Measurements from ENCODE around the gene HES3.

The HES3 gene

DNA sequence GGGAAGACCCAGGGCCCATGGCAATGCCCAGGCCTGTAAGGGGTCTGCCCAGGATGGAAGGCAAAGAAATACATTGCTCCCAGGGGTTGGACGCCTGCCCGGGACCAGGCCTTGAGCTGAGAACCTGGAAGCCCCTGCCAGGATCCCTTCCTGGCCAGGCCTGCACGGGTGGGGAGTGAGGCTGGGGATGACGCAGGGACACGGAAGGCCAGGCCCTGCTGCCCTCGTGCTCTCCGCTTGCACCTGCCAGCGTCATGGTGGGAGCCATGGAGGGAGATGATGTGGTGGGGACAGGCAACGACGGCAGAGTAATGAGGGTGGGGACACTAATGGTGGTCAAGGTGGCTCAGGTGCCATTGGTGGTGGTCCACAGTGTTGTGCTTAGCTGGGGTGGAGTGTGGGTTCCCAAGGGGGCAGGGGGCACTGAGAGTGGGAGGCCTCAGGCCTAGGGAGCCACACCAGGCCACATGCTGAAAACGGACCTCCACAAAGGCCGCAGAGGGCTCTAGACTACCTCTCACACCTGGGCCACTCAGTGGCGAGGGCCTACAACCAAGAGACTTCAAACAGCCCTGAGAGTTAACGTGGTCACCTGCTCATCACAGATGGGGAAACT is 4.3 kb downstream of the HES3 start:
- Histone ChIP-seq H3K4me3 (replicated peaks; ENCODE audit: insufficient read depth, low read length) (no peak overlapping the region), H3K27me3 (ENCODE audit: insufficient read depth, poor library complexity, severe bottlenecking) (peaks cover 39% of the 10 kb centered on the region), H3K27ac (replicated peaks) (no peak overlapping the region)
- DNase-seq (ENCODE audit: low read depth in 1 of 2, low spot score in 1 of 2), result no peak
- TF ChIP-seq, protein P1, sequence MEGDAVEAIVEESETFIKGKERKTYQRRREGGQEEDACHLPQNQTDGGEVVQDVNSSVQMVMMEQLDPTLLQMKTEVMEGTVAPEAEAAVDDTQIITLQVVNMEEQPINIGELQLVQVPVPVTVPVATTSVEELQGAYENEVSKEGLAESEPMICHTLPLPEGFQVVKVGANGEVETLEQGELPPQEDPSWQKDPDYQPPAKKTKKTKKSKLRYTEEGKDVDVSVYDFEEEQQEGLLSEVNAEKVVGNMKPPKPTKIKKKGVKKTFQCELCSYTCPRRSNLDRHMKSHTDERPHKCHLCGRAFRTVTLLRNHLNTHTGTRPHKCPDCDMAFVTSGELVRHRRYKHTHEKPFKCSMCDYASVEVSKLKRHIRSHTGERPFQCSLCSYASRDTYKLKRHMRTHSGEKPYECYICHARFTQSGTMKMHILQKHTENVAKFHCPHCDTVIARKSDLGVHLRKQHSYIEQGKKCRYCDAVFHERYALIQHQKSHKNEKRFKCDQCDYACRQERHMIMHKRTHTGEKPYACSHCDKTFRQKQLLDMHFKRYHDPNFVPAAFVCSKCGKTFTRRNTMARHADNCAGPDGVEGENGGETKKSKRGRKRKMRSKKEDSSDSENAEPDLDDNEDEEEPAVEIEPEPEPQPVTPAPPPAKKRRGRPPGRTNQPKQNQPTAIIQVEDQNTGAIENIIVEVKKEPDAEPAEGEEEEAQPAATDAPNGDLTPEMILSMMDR (IDR thresholded peaks at IDR 0.05; ENCODE audit: insufficient read depth, low read length), result no peak
- TF ChIP-seq, protein P2, sequence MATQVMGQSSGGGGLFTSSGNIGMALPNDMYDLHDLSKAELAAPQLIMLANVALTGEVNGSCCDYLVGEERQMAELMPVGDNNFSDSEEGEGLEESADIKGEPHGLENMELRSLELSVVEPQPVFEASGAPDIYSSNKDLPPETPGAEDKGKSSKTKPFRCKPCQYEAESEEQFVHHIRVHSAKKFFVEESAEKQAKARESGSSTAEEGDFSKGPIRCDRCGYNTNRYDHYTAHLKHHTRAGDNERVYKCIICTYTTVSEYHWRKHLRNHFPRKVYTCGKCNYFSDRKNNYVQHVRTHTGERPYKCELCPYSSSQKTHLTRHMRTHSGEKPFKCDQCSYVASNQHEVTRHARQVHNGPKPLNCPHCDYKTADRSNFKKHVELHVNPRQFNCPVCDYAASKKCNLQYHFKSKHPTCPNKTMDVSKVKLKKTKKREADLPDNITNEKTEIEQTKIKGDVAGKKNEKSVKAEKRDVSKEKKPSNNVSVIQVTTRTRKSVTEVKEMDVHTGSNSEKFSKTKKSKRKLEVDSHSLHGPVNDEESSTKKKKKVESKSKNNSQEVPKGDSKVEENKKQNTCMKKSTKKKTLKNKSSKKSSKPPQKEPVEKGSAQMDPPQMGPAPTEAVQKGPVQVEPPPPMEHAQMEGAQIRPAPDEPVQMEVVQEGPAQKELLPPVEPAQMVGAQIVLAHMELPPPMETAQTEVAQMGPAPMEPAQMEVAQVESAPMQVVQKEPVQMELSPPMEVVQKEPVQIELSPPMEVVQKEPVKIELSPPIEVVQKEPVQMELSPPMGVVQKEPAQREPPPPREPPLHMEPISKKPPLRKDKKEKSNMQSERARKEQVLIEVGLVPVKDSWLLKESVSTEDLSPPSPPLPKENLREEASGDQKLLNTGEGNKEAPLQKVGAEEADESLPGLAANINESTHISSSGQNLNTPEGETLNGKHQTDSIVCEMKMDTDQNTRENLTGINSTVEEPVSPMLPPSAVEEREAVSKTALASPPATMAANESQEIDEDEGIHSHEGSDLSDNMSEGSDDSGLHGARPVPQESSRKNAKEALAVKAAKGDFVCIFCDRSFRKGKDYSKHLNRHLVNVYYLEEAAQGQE (IDR thresholded peaks at IDR 0.05; ENCODE audit: insufficient replicate concordance, low read depth), result no peak
- TF ChIP-seq SPI1 (IDR thresholded peaks at IDR 0.05; ENCODE audit: borderline replicate concordance, low read depth) (no peak), POLR2AphosphoS5 (IDR thresholded peaks at IDR 0.05; ENCODE audit: low read depth) (no peak), GABPA (IDR thresholded peaks at IDR 0.05; ENCODE audit: low read depth) (no peak)

DNA sequence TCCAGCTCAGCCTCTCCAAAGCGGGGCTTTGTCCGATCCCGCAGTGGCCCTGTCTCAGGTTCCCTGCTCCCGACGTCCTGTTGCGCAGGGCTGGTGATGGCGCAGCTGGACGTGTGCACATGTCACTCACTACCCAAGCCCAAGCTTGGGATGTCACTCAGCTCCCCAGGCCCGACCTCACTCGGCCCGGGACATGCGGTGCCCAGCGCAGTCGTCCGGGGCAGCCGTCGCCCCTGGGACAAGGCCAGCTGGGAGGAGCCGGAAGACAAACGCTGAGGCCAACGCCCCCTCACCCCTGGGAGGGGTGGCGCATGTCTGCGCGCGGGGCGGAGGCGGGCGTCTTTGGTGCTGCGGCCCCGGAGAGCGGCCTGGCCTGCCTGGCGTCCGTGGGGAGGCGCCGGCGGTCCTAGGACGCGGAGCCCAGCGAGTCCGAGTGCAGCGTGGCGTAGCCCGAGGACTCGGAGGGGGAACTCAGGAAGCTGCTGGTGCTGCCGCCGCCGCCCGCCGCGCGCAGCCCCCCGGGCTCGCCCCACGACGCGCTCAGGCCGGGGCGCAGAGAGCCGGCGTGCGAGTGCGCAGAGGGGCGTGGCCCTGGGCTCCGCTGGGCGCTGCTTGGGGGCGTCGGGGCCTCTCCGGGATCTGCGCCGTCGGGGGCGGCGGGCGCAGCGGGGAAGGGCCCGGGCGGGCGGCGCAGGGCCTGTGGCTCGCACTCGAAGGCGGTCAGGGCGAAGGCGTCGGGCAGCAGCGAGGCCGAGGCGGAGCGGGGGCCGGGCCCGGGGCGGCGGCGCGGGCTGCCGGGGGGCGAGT is 5.2 kb downstream of the HES3 start:
- TF ChIP-seq, protein P1 (IDR thresholded peaks at IDR 0.05; ENCODE audit: insufficient read depth, low read length), result no peak
- TF ChIP-seq GABPA (IDR thresholded peaks at IDR 0.05; ENCODE audit: low read depth) (no peak), SPI1 (IDR thresholded peaks at IDR 0.05; ENCODE audit: borderline replicate concordance, low read depth) (no peak), POLR2AphosphoS5 (IDR thresholded peaks at IDR 0.05; ENCODE audit: low read depth) (no peak)
- TF ChIP-seq, protein P2 (IDR thresholded peaks at IDR 0.05; ENCODE audit: insufficient replicate concordance, low read depth), result no peak
- H3K27me3 ChIP-seq (ENCODE audit: insufficient read depth, poor library complexity, severe bottlenecking), result peaks cover 31% of the 10 kb centered on the region
- no peak for DNase-seq (ENCODE audit: low read depth in 1 of 2, low spot score in 1 of 2)

DNA sequence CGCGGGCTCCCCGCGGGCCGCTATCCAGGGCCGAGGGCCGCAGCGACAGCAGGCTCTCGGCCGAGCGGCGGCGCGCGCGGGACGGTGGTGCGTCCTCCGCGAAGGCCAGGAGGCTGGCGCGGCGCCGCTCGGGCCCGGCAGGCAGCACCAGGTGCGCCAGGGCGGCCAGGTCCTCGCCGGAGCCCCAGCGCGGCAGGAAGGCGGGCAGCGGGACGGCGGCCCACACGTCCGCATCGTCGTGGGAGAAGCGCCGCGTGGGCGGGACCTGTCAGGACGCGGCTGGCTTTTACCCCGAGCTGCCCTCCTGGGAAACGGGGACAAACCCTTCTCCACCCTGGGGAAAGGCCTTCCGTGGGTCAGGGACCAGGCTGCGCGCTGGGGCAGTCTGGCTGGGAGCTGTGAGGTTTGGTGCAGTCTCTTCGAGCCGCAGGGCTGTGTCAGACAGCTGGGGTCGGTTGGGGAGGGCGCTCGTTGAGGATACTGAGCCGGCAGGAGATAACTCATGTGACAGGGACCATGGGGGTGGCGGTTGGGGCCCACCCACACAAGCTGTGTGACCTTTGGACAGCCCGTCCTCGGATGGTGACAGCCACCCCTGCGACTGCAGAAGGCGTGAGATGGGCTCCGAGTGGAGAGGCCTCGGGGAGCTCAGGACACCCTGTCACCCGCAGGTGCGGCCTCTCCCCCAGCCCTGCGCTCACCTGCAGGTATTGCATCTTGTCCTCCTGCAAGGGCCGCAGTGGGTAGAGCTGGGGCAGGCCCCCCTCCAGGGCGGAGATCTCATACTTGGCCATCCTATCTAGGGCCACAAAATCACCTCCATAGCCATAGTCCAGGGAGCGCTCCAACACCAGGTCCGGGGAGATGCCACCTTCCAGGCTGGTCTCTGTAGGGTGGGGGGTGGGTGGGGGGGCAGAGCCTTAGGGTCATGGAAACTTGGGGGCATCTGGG is 6.0 kb downstream of the HES3 start:
- Histone ChIP-seq H3K27me3 (ENCODE audit: insufficient read depth, poor library complexity, severe bottlenecking) (peaks cover 30% of the 10 kb centered on the region), H3K27ac (replicated peaks) (no peak overlapping the region), H3K4me3 (replicated peaks; ENCODE audit: insufficient read depth, low read length) (no peak overlapping the region)
- TF ChIP-seq GABPA (IDR thresholded peaks at IDR 0.05; ENCODE audit: low read depth), result no peak
- DNase-seq (ENCODE audit: low read depth in 1 of 2, low spot score in 1 of 2), result no peak

More for the DNA sequence above, 5.2 kb downstream of the HES3 start:
- no peak overlapping the region for H3K4me3 ChIP-seq (replicated peaks; ENCODE audit: insufficient read depth, low read length)
- no peak overlapping the region for H3K27ac ChIP-seq (replicated peaks)

DNA sequence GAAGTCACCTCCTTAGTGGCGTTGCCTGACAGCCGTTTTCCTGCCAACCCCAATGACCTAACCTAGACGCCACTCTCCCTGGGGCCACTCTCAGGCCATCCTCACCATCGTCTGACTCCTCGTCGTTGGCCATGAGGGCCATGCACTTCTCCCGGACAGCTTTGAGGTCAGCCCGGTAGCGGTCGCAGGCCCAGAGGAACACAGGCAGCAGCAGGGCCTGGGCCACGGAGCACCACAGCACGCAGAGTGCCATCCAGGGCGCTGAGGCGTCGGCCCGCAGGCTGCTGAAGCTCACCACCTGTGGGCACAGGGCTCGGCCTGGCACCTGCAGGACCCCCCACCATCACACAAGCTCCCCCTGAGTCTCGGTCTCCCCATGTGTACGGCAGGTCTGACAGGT is 7.3 kb downstream of the HES3 start:
- TF ChIP-seq, protein P1 (IDR thresholded peaks at IDR 0.05; ENCODE audit: insufficient read depth, low read length), result no peak
- TF ChIP-seq SPI1 (IDR thresholded peaks at IDR 0.05; ENCODE audit: borderline replicate concordance, low read depth) (no peak), GABPA (IDR thresholded peaks at IDR 0.05; ENCODE audit: low read depth) (no peak), POLR2AphosphoS5 (IDR thresholded peaks at IDR 0.05; ENCODE audit: low read depth) (no peak)
- TF ChIP-seq, protein P2 (IDR thresholded peaks at IDR 0.05; ENCODE audit: insufficient replicate concordance, low read depth), result no peak

More for the DNA sequence above, 7.3 kb downstream of the HES3 start:
- H3K27me3 ChIP-seq (ENCODE audit: insufficient read depth, poor library complexity, severe bottlenecking), result peaks cover 30% of the 10 kb centered on the region
- no peak overlapping the region for H3K4me3 ChIP-seq (replicated peaks; ENCODE audit: insufficient read depth, low read length)
- H3K27ac ChIP-seq (replicated peaks), result no peak overlapping the region
- no peak for DNase-seq (ENCODE audit: low read depth in 1 of 2, low spot score in 1 of 2)
